HEK293 (cell line): ENCODE measurements around the gene PCCA.

Experiments
- CTCF ChIP-seq: fragments of 450-650 bp; formaldehyde crosslinking; IDR thresholded peaks from 2 replicates; pipeline ENCODE4 v1.5.1; 2016; ENCODE audit warnings: missing biosample characterization, missing genetic modification characterization
- REST ChIP-seq: fragments of 450-650 bp; formaldehyde crosslinking; IDR thresholded peaks from 2 replicates; pipeline ENCODE4 v1.5.1; 2016; ENCODE audit warnings: missing biosample characterization, missing genetic modification characterization
- ZBTB1 ChIP-seq: fragments of 450-650 bp; formaldehyde crosslinking; IDR thresholded peaks from 2 replicates; pipeline ENCODE4 v1.5.1; 2016; ENCODE audit warnings: missing biosample characterization, missing genetic modification characterization
- ZBTB17 ChIP-seq: fragments of 450-650 bp; formaldehyde crosslinking; IDR thresholded peaks from 2 replicates; pipeline ENCODE4 v1.5.1; 2016; ENCODE audit warnings: missing biosample characterization, missing genetic modification characterization
- ZBTB20 ChIP-seq: fragments of 450-650 bp; formaldehyde crosslinking; IDR thresholded peaks from 2 replicates; pipeline ENCODE4 v1.5.1; 2016; ENCODE audit warnings: missing biosample characterization, missing genetic modification characterization
- ZNF16 ChIP-seq: fragments of 450-650 bp; formaldehyde crosslinking; IDR thresholded peaks from 2 replicates; pipeline ENCODE4 v1.5.1; 2016; ENCODE audit warnings: low read depth, missing biosample characterization, missing genetic modification characterization
- ZNF23 ChIP-seq: fragments of 450-650 bp; formaldehyde crosslinking; IDR thresholded peaks from 2 replicates; pipeline ENCODE4 v1.5.1; 2016; ENCODE audit warnings: missing biosample characterization, missing genetic modification characterization, borderline replicate concordance
- ZNF24 ChIP-seq: fragments of 450-650 bp; formaldehyde crosslinking; IDR thresholded peaks from 2 replicates; pipeline ENCODE4 v1.5.1; 2016; ENCODE audit warnings: missing biosample characterization, missing genetic modification characterization
- ZNF274 ChIP-seq, 2 experiments: fragments of 200-500 bp in 1 of 2; fragments of 450-650 bp in 1 of 2; sonication (Bioruptor generic) in 1 of 2; formaldehyde crosslinking in 1 of 2; IDR thresholded peaks; 2 replicates each; pipeline versions ENCODE4 v1.5.1 to v1.6.1; 2014 to 2016; ENCODE audit warnings: borderline replicate concordance in 1 of 2, inconsistent platforms in 1 of 2, low read length in 1 of 2, missing biosample characterization in 1 of 2, missing genetic modification characterization in 1 of 2
- ZNF571 ChIP-seq: fragments of 450-650 bp; formaldehyde crosslinking; IDR thresholded peaks from 2 replicates; pipeline ENCODE4 v1.5.0; 2017; ENCODE audit warnings: missing biosample characterization, missing genetic modification characterization
- ZNF585B ChIP-seq: fragments of 450-650 bp; formaldehyde crosslinking; IDR thresholded peaks from 2 replicates; pipeline ENCODE4 v1.5.1; 2016; ENCODE audit warnings: missing biosample characterization, missing genetic modification characterization
- TF ChIP-seq, protein P1 (sequence below): fragments of 450-650 bp; formaldehyde crosslinking; IDR thresholded peaks from 2 replicates; pipeline ENCODE4 v1.5.1; 2016; ENCODE audit warnings: missing biosample characterization, missing genetic modification characterization
- TF ChIP-seq, protein P2 (sequence below): fragments of 450-650 bp; formaldehyde crosslinking; IDR thresholded peaks from 2 replicates; pipeline ENCODE4 v1.5.1; 2017; ENCODE audit warnings: missing biosample characterization, missing genetic modification characterization

DNA sequence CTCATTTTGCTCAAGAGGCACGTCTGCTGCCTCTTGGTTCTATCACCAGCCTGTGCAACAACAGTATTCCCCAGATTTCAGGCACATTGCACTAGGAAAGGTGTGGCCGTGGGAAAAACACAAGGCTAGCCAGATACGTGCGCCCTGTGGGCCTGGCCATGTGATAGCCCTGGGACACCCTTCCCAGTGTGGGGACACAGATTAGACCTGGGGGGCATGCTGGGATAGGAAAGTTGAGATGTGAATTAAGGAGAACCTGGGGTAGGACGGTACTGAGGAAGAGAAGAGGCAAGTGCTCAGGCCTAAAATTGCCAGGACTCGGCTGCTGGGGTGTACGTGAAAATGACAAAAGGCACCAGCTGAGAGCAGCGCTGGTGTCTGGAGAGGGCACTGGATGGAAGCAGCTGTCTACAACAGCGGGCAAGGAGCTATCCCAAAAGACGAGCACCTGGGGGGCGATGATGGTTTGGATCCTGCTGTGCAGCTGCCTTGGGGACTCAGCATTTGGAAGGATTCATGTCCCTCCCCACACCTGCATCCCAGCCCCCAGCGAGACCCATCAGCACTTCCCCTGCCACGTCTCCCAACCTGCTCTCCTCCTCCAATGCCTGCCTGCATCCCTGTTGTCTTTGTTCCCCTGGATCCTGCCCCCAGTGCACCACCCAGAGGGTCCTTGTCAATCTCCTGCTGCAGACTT lies 445.4 kb downstream of the PCCA start:
- TF ChIP-seq CTCF (tag by site-specific recombination) (no peak), ZNF16 (no peak), ZNF274 (IDR thresholded peaks at IDR 0.05; ENCODE audit: low read length) (no peak), ZNF274 (tag by site-specific recombination; IDR thresholded peaks at IDR 0.05; ENCODE audit: borderline replicate concordance) (no peak), REST (no peak), ZNF585B (tag by site-specific recombination) (no peak), ZBTB1 (tag by site-specific recombination) (no peak), ZNF24 (tag by site-specific recombination) (no peak), ZNF23 (tag by site-specific recombination) (no peak), ZBTB17 (no peak), ZBTB20 (tag by site-specific recombination) (no peak), ZNF571 (no peak)
- TF ChIP-seq, protein P1, sequence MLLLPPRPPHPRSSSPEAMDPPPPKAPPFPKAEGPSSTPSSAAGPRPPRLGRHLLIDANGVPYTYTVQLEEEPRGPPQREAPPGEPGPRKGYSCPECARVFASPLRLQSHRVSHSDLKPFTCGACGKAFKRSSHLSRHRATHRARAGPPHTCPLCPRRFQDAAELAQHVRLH (tag by site-specific recombination), result no peak
- TF ChIP-seq, protein P2, sequence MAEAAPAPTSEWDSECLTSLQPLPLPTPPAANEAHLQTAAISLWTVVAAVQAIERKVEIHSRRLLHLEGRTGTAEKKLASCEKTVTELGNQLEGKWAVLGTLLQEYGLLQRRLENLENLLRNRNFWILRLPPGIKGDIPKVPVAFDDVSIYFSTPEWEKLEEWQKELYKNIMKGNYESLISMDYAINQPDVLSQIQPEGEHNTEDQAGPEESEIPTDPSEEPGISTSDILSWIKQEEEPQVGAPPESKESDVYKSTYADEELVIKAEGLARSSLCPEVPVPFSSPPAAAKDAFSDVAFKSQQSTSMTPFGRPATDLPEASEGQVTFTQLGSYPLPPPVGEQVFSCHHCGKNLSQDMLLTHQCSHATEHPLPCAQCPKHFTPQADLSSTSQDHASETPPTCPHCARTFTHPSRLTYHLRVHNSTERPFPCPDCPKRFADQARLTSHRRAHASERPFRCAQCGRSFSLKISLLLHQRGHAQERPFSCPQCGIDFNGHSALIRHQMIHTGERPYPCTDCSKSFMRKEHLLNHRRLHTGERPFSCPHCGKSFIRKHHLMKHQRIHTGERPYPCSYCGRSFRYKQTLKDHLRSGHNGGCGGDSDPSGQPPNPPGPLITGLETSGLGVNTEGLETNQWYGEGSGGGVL (tag by site-specific recombination), result no peak
